ENCODE results near the gene EXOSC1. TPM values are rescaled to one million over a fixed set of nuclear protein-coding genes. Genes with fewer than 3 reads are reported as not detected.

EXOSC1 gene, protein sequence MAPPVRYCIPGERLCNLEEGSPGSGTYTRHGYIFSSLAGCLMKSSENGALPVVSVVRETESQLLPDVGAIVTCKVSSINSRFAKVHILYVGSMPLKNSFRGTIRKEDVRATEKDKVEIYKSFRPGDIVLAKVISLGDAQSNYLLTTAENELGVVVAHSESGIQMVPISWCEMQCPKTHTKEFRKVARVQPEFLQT
- total RNA-seq (2021; ENCODE audit: unreplicated experiment), result 60.3 TPM
- polyA plus RNA-seq (2012; ENCODE audit: insufficient read length), result 83.3 TPM
- percentile 81 among the genes with signal in this experiment for Bru-seq, nascent RNA
- percentile 83 among the genes with signal in this experiment for BruChase-seq, experiment 1, labeled RNA remaining after a 2-hour chase
- percentile 83 among the genes with signal in this experiment for BruChase-seq, experiment 2, labeled RNA remaining after a 6-hour chase
- long read RNA-seq, transcript EXOSC1-204 (8 exons, 923 nt), result major isoform, 44 of 83 reads
- long read RNA-seq, partial matches to known transcripts, result 28 of 83 reads
- long read RNA-seq, other reads (novel, unspliced or antisense), result 6 of 83 reads

DNA sequence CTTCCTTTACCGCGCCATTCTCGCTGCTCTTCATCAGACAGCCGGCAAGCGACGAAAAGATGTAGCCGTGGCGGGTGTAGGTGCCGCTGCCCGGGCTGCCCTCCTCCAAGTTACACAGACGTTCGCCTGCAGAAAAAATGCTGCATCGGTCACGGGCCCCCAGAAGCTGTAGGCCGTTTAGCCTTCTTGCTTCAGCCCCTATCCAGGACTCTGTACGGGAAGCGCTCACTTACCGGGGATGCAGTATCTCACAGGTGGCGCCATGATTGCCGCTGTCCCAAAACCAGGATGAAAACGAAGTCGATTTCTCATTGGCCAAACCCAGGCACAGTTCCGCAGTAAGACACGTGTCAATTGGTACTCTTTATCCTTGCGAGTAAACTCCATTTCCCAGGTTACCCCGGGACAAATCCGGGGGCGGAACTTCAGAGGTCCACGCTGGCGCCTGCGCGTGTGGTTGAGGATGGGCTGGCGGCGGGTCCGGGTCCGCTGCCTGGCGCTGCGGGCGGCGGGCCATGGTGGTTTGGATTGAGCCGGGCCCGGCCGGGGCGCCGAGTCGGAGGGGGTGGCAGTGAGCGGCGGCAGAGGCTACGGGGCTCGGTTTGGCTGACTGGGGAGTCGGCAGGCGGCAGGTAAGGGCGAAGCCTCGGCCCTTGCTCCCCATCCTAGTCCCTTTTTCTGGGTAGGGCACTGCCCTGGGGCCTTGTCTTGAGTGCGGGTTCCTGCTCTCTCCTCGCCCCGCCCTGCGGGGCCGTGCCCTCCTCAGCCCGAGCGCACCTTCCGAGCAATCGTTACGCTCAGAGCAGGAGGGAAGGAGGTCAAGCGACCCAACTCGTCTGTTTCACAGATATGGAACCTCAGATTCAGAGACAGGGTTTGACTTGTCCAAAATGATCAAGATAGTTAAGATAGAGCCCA, at the start of gene EXOSC1, which contains the start of gene ZDHHC16:
Gene EXOSC1 (minus strand): TSS at position 285 of the 918 bp plus-strand sequence. CDS start 21 bp downstream, at position 264.
Gene ZDHHC16 (plus strand): TSS at position 454 of the 918 bp plus-strand sequence. CDS start 5,501 bp downstream, outside the sequence.
- peaks cover 20% of the 10 kb centered on the region for H3K4me1 ChIP-seq (ENCODE audit: control insufficient read depth, insufficient read depth, low read length)
- DNase-seq (ENCODE audit: low read depth, low spot score) (peak; percentile 93), ATAC-seq (peak; percentile 99)
- no peaks in the 10 kb centered on the region for H3K9me3 ChIP-seq (ENCODE audit: control insufficient read depth, insufficient read depth, low read depth, low read length)
- TSS peak; percentile 85 for BruUV-seq (replicated peaks)
- in situ Hi-C loops (cut with HindIII; ENCODE audit: low pct_unique_long_range_greater_than_20kb, low sequenced_read_pairs) (no loop called here), intact Hi-C loops (cut with micrococcal nuclease; ENCODE audit: unreplicated experiment) (no loop called here)
- H3K27me3 ChIP-seq (ENCODE audit: control insufficient read depth, insufficient read depth, low read length), result no peaks in the 10 kb centered on the region
- CTCF ChIA-PET, result no interaction called here
- H3K27ac ChIP-seq (ENCODE audit: low read length), result peak within 1 kb of the TSS; percentile 90
- TF ChIP-seq TCF7L2 (IDR thresholded peaks at IDR 0.05; ENCODE audit: low read depth, low read length) (peak; percentile 6; the same call in 1 of the 2 replicates), POLR2AphosphoS5 (IDR thresholded peaks at IDR 0.05; ENCODE audit: low read depth, low read length) (peak; percentile 91), SIN3A (IDR thresholded peaks at IDR 0.05; ENCODE audit: borderline replicate concordance, insufficient read depth, low read depth, low read length) (peak; percentile 88; the same call in 1 of the 2 replicates)
- TF ChIP-seq, protein P1, sequence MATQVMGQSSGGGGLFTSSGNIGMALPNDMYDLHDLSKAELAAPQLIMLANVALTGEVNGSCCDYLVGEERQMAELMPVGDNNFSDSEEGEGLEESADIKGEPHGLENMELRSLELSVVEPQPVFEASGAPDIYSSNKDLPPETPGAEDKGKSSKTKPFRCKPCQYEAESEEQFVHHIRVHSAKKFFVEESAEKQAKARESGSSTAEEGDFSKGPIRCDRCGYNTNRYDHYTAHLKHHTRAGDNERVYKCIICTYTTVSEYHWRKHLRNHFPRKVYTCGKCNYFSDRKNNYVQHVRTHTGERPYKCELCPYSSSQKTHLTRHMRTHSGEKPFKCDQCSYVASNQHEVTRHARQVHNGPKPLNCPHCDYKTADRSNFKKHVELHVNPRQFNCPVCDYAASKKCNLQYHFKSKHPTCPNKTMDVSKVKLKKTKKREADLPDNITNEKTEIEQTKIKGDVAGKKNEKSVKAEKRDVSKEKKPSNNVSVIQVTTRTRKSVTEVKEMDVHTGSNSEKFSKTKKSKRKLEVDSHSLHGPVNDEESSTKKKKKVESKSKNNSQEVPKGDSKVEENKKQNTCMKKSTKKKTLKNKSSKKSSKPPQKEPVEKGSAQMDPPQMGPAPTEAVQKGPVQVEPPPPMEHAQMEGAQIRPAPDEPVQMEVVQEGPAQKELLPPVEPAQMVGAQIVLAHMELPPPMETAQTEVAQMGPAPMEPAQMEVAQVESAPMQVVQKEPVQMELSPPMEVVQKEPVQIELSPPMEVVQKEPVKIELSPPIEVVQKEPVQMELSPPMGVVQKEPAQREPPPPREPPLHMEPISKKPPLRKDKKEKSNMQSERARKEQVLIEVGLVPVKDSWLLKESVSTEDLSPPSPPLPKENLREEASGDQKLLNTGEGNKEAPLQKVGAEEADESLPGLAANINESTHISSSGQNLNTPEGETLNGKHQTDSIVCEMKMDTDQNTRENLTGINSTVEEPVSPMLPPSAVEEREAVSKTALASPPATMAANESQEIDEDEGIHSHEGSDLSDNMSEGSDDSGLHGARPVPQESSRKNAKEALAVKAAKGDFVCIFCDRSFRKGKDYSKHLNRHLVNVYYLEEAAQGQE (IDR thresholded peaks at IDR 0.05; ENCODE audit: insufficient read depth in 1 of 2, low read depth in 2 of 2, low read length in 1 of 2), result no peak
- TF ChIP-seq, protein P2, sequence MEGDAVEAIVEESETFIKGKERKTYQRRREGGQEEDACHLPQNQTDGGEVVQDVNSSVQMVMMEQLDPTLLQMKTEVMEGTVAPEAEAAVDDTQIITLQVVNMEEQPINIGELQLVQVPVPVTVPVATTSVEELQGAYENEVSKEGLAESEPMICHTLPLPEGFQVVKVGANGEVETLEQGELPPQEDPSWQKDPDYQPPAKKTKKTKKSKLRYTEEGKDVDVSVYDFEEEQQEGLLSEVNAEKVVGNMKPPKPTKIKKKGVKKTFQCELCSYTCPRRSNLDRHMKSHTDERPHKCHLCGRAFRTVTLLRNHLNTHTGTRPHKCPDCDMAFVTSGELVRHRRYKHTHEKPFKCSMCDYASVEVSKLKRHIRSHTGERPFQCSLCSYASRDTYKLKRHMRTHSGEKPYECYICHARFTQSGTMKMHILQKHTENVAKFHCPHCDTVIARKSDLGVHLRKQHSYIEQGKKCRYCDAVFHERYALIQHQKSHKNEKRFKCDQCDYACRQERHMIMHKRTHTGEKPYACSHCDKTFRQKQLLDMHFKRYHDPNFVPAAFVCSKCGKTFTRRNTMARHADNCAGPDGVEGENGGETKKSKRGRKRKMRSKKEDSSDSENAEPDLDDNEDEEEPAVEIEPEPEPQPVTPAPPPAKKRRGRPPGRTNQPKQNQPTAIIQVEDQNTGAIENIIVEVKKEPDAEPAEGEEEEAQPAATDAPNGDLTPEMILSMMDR (IDR thresholded peaks at IDR 0.05), result no peak
- peak within 1 kb of the TSS; percentile 75 to 90 for H3K4me3 ChIP-seq (ENCODE audit: low read depth in 2 of 2, low read length in 2 of 2)
- POLR2A ChIA-PET, result no interaction called here
- H3K36me3 ChIP-seq (ENCODE audit: control insufficient read depth, insufficient read depth, low read length), result no peaks in the 10 kb centered on the region; the same call in 1 of the 2 replicates

DNA sequence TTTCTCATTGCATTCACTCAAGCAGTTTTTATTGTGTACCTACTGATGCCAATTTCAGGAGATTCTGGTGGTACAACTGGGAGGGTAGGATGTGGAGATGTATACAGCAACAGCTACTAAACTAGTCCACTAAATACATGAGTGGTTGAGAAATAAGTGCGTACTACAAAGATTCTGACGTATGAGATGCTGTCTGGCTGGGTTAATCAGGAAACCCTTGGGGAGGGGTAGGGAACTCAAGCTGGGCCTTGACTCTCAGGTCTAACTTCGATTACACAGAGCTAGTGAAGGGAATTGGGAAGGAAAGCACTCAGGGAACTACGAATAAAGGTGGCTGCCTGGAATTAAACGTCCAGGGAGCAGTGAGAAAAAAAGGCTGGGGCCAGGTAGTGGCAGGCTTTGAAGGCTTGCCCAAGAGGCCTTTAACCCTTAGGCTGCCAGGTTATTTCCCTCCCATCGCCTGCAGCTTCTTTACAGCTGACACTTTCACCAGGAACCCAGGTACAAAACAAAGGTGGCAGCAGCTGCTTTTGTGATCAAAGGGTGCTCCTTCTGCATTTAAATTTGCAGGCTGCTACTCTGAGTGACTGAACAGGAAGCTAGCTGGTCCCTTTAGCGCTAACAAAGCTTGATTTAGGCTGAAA, 49.2 kb upstream of the EXOSC1 start:
- TF ChIP-seq, protein P2 (IDR thresholded peaks at IDR 0.05), result no peak
- TF ChIP-seq POLR2AphosphoS5 (IDR thresholded peaks at IDR 0.05; ENCODE audit: low read depth, low read length) (no peak), SIN3A (IDR thresholded peaks at IDR 0.05; ENCODE audit: borderline replicate concordance, insufficient read depth, low read depth, low read length) (no peak), TCF7L2 (IDR thresholded peaks at IDR 0.05; ENCODE audit: low read depth, low read length) (no peak)
- TF ChIP-seq, protein P1 (IDR thresholded peaks at IDR 0.05; ENCODE audit: insufficient read depth in 1 of 2, low read depth in 2 of 2, low read length in 1 of 2), result no peak
- DNase-seq (ENCODE audit: low read depth, low spot score) (no peak), ATAC-seq (no peak)
- CTCF ChIA-PET, result no interaction called here
- no peaks in the 10 kb centered on the region for H3K9me3 ChIP-seq (ENCODE audit: control insufficient read depth, insufficient read depth, low read depth, low read length)
- H3K4me3 ChIP-seq (ENCODE audit: low read depth in 2 of 2, low read length in 2 of 2), result no peak overlapping the region
- in situ Hi-C loops (cut with HindIII; ENCODE audit: low pct_unique_long_range_greater_than_20kb, low sequenced_read_pairs), result no loop called here
- BruUV-seq (replicated peaks), result no TSS peak
- no peaks in the 10 kb centered on the region for H3K27me3 ChIP-seq (ENCODE audit: control insufficient read depth, insufficient read depth, low read length)
- peak overlapping the region; percentile 50; the same call in 1 of the 2 replicates for H3K27ac ChIP-seq (ENCODE audit: low read length)
- POLR2A ChIA-PET, result interaction anchor here (0.5 to 0.6 kb wide), 2 partner anchors 38 to 59 kb away, joined by 3 to 5 read pairs; no protein-coding TSS in a partner anchor
- H3K36me3 ChIP-seq (ENCODE audit: control insufficient read depth, insufficient read depth, low read length), result no peaks in the 10 kb centered on the region; the same call in 1 of the 2 replicates
- peaks cover 36% of the 10 kb centered on the region for H3K4me1 ChIP-seq (ENCODE audit: control insufficient read depth, insufficient read depth, low read length)
- intact Hi-C loops (cut with micrococcal nuclease; ENCODE audit: unreplicated experiment), result loop anchor here (5.0 kb wide), 1 partner anchor 47 kb away; no protein-coding TSS in a partner anchor
